ENCODE measurements around the gene ANKRD49. TPM values are rescaled to one million over a fixed set of nuclear protein-coding genes. Genes with fewer than 3 reads are reported as not detected.

ANKRD49 gene
- total RNA-seq, 1 donor from 2014 or later: 11.9 TPM

DNA sequence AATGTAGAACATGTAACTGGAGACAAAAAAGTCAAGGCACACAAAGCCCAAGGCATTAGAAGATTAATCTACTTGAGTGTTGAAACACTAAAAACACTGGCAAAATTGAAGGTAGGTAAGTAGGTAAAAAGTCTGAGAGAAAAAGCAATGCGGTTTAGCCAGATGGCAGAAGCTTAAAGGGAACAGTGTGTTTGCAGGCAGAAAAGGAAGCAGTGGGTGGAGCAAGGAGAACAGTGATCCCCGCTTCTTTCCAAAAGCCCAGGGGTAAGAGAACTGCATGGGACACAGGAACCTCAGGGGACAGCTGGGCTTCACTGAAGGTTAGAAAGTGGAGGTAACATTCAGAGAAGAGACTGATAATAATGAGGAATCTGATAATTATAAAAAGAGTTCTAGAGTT, 16.2 kb upstream of the ANKRD49 start:
- Mint-ChIP-seq H3K4me1 (ENCODE audit: low read depth, unreplicated experiment) (peaks cover 4% of the 10 kb centered on the region), H3K36me3 (ENCODE audit: unreplicated experiment) (no peaks in the 10 kb centered on the region), H3K27ac (ENCODE audit: unreplicated experiment) (no peak overlapping the region), H3K4me3 (ENCODE audit: unreplicated experiment) (no peak overlapping the region), H3K9me3 (ENCODE audit: unreplicated experiment) (no peaks in the 10 kb centered on the region), H3K27me3 (ENCODE audit: unreplicated experiment) (no peaks in the 10 kb centered on the region)
- DNase-seq: no peak
- TF ChIP-seq, protein P1, sequence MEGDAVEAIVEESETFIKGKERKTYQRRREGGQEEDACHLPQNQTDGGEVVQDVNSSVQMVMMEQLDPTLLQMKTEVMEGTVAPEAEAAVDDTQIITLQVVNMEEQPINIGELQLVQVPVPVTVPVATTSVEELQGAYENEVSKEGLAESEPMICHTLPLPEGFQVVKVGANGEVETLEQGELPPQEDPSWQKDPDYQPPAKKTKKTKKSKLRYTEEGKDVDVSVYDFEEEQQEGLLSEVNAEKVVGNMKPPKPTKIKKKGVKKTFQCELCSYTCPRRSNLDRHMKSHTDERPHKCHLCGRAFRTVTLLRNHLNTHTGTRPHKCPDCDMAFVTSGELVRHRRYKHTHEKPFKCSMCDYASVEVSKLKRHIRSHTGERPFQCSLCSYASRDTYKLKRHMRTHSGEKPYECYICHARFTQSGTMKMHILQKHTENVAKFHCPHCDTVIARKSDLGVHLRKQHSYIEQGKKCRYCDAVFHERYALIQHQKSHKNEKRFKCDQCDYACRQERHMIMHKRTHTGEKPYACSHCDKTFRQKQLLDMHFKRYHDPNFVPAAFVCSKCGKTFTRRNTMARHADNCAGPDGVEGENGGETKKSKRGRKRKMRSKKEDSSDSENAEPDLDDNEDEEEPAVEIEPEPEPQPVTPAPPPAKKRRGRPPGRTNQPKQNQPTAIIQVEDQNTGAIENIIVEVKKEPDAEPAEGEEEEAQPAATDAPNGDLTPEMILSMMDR (IDR thresholded peaks at IDR 0.05; ENCODE audit: partially characterized antibody, unreplicated experiment): no peak

DNA sequence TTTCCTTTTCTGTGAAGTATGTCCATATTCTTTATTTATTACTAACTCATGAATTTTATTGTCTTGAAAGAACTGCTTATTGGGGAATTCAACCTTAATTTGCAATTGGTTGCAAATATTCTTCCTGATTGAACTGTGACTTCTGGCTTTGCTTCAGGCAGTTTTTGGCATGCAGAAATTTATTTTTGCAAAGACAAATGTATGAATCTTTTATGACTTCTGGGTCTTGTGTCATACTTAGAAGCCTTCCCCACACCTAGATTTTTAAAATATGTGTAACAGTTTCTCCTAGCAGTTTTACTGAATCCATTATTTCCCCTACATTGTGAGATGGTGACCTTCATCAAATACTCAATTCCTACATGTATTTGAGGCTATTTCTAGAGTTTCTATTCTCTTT, 12.4 kb upstream of the ANKRD49 start:
- H3K27me3 Mint-ChIP-seq (ENCODE audit: unreplicated experiment): no peaks in the 10 kb centered on the region
- H3K4me1 Mint-ChIP-seq (ENCODE audit: low read depth, unreplicated experiment): no peaks in the 10 kb centered on the region
- no peak overlapping the region for H3K4me3 Mint-ChIP-seq (ENCODE audit: unreplicated experiment)
- no peaks in the 10 kb centered on the region for H3K36me3 Mint-ChIP-seq (ENCODE audit: unreplicated experiment)
- H3K27ac Mint-ChIP-seq (ENCODE audit: unreplicated experiment): no peak overlapping the region
- TF ChIP-seq, protein P1 (IDR thresholded peaks at IDR 0.05; ENCODE audit: partially characterized antibody, unreplicated experiment): no peak
- DNase-seq: no peak
- H3K9me3 Mint-ChIP-seq (ENCODE audit: unreplicated experiment): no peaks in the 10 kb centered on the region

DNA sequence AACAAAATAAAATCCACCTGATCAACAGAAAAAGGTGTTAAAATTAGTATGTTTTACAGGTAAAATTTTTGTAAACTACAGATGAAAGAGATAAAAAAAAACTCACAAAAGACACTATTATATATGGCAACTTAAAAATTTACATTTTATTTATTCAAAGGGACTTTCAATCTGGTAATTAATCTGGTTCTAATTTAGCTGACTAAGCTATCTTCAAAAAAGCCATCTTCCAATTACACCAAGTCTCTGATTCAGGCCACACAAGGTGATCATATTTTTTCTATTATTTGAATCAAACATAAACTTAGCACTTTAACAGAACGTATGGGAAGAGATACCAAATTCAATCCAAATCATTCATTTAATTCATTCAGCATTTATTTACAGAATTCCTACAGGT, 7.7 kb upstream of the ANKRD49 start:
- Mint-ChIP-seq H3K9me3 (ENCODE audit: unreplicated experiment) (no peaks in the 10 kb centered on the region), H3K27me3 (ENCODE audit: unreplicated experiment) (no peaks in the 10 kb centered on the region), H3K4me1 (ENCODE audit: low read depth, unreplicated experiment) (no peaks in the 10 kb centered on the region), H3K4me3 (ENCODE audit: unreplicated experiment) (no peak overlapping the region), H3K27ac (ENCODE audit: unreplicated experiment) (no peak overlapping the region), H3K36me3 (ENCODE audit: unreplicated experiment) (peaks cover 5% of the 10 kb centered on the region)
- DNase-seq: no peak
- TF ChIP-seq, protein P1 (IDR thresholded peaks at IDR 0.05; ENCODE audit: partially characterized antibody, unreplicated experiment): no peak

DNA sequence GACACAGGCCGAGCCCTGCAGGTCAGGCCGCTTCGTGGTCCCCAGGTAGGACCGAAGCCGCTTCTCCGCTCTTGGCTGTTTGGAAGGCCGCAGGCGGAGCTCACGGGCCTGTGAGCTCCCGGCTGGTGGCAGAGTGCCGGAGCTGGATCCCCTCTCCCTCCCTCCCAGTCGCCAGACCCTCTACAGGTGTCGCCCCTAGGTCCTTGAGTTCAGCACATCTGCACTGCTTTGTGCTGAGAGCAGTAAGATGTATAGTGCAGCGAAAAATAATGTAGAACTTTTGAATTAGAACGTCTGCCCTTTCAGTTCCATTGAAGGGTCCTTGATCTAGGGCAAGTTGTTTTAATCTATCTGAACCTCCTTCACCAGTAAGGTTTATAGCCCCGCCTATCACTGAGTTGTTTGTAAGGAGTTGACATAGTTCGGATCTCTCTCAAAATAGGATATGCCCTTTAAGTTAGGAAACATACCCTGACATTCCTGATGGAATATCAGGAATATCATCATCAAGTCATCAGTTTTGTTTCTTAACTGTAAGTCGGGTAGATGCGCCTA, 419 bp downstream of the ANKRD49 start:
- TF ChIP-seq, protein P1 (IDR thresholded peaks at IDR 0.05; ENCODE audit: partially characterized antibody, unreplicated experiment): no peak
- peak overlapping the region; percentile 40 for H3K27ac Mint-ChIP-seq (ENCODE audit: unreplicated experiment)
- no peak for DNase-seq
- no peaks in the 10 kb centered on the region for H3K36me3 Mint-ChIP-seq (ENCODE audit: unreplicated experiment)
- peaks cover 1% of the 10 kb centered on the region for H3K27me3 Mint-ChIP-seq (ENCODE audit: unreplicated experiment)
- peak overlapping the region; percentile 91 for H3K4me3 Mint-ChIP-seq (ENCODE audit: unreplicated experiment)
- no peaks in the 10 kb centered on the region for H3K9me3 Mint-ChIP-seq (ENCODE audit: unreplicated experiment)
- H3K4me1 Mint-ChIP-seq (ENCODE audit: low read depth, unreplicated experiment): peaks cover 4% of the 10 kb centered on the region

DNA sequence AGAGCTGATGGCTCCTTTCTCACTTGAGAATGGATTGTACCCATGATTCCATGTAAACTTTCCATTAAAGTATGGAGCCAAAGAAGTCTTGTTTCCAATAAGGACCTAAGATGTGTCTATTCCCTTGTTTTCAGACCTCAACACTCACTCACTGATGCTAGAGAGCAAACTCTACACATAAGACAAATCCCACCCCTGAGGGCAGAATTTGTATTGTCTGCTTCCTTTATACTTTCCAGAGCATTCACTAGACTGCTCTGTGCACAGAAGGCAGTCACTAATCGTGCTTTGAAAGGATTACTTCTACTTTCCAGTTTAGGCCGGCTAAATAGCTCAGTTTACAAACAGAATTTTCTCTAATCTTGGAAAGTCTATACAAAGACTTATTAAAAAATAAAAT, 6.4 kb downstream of the ANKRD49 start:
- Mint-ChIP-seq H3K9me3 (ENCODE audit: unreplicated experiment) (no peaks in the 10 kb centered on the region), H3K4me3 (ENCODE audit: unreplicated experiment) (no peak overlapping the region), H3K27me3 (ENCODE audit: unreplicated experiment) (no peaks in the 10 kb centered on the region), H3K4me1 (ENCODE audit: low read depth, unreplicated experiment) (no peaks in the 10 kb centered on the region), H3K27ac (ENCODE audit: unreplicated experiment) (no peak overlapping the region), H3K36me3 (ENCODE audit: unreplicated experiment) (no peaks in the 10 kb centered on the region)
- no peak for DNase-seq
- TF ChIP-seq, protein P1 (IDR thresholded peaks at IDR 0.05; ENCODE audit: partially characterized antibody, unreplicated experiment): no peak
